Neuronal stem cell (in vitro differentiated cells): ENCODE measurements around the gene SLCO1B3.

ENCODE experiments used
- DNase-seq: peaks from one replicate; pipeline ENCODE4 v3.0.0-alpha.2; 2013; ENCODE audit warnings: low spot score
- H2AFZ ChIP-seq: one replicate; pipeline ENCODE4 v1.6.1; 2013; ENCODE audit warnings: mild to moderate bottlenecking, low read length, inconsistent platforms
- H2AK5ac ChIP-seq: 2 replicates; pipeline ENCODE4 v1.6.1; 2013; ENCODE audit warnings: low read depth, mild to moderate bottlenecking, inconsistent platforms, low read length, moderate library complexity, mixed read lengths
- H2BK120ac ChIP-seq: 2 replicates; pipeline ENCODE4 v1.6.1; 2013; ENCODE audit warnings: low read depth, mild to moderate bottlenecking, inconsistent platforms, low read length, moderate library complexity, mixed read lengths
- H2BK12ac ChIP-seq: one replicate; pipeline ENCODE4 v1.6.1; 2013; ENCODE audit warnings: low read length, inconsistent platforms
- H2BK15ac ChIP-seq: 2 replicates; pipeline ENCODE4 v1.6.1; 2013; ENCODE audit warnings: mild to moderate bottlenecking, low read length, inconsistent platforms, mixed read lengths
- H2BK5ac ChIP-seq: one replicate; pipeline ENCODE4 v1.6.1; 2013; ENCODE audit warnings: inconsistent platforms, mild to moderate bottlenecking, low read length, moderate library complexity
- H3K14ac ChIP-seq: one replicate; pipeline ENCODE4 v1.6.1; 2013; ENCODE audit warnings: low read length, inconsistent platforms
- H3K18ac ChIP-seq: 2 replicates; pipeline ENCODE4 v1.6.1; 2013; ENCODE audit warnings: low read length, inconsistent platforms
- H3K23ac ChIP-seq: 2 replicates; pipeline ENCODE4 v1.6.1; 2013; ENCODE audit warnings: low read depth, mild to moderate bottlenecking, mixed read lengths, low read length, inconsistent platforms; ENCODE audit not compliant: poor library complexity
- H3K27ac ChIP-seq: replicated peaks from 3 replicates; pipeline ENCODE4 v1.5.1; 2013; ENCODE audit warnings: low read length, inconsistent platforms
- H3K27me3 ChIP-seq, 3 experiments: 2 replicates each; pipeline ENCODE4 v1.6.1; 2013; ENCODE audit warnings: low read length in 3 of 3, mild to moderate bottlenecking in 2 of 3, inconsistent platforms in 1 of 3, low read depth in 1 of 3, mixed read lengths in 1 of 3, moderate library complexity in 1 of 3; ENCODE audit not compliant: control insufficient read depth in 3 of 3, insufficient read depth in 3 of 3
- H3K36me3 ChIP-seq, 2 donors: replicated peaks in 1 of 2; 2 replicates each; pipeline ENCODE4 v1.6.1; 2013; ENCODE audit warnings: low read length in 2 of 2; ENCODE audit not compliant: control insufficient read depth in 2 of 2, insufficient read depth in 2 of 2
- H3K4ac ChIP-seq: 2 replicates; pipeline ENCODE4 v1.6.1; 2013; ENCODE audit warnings: inconsistent platforms, mild to moderate bottlenecking, low read length, moderate library complexity
- H3K4me1 ChIP-seq, 2 donors: 1 replicate in 1 of 2; 2 replicates in 1 of 2; pipeline ENCODE4 v1.6.1; 2013; ENCODE audit warnings: low read length in 2 of 2, low read depth in 1 of 2; ENCODE audit not compliant: control insufficient read depth in 2 of 2, insufficient read depth in 1 of 2
- H3K4me2 ChIP-seq: one replicate; pipeline ENCODE4 v1.6.1; 2013; ENCODE audit warnings: mild to moderate bottlenecking, low read length, inconsistent platforms; ENCODE audit not compliant: insufficient read depth, poor library complexity, severe bottlenecking
- H3K4me3 ChIP-seq, 2 donors: 2 replicates each; pipeline ENCODE4 v1.5.1; 2013; ENCODE audit warnings: low read length in 2 of 2, mild to moderate bottlenecking in 2 of 2, inconsistent platforms in 1 of 2, moderate library complexity in 1 of 2
- H3K79me1 ChIP-seq: one replicate; pipeline ENCODE4 v1.6.1; 2013; ENCODE audit warnings: low read depth, mild to moderate bottlenecking, inconsistent platforms, low read length, moderate library complexity
- H3K9ac ChIP-seq: one replicate; pipeline ENCODE4 v1.6.1; 2013; ENCODE audit warnings: mild to moderate bottlenecking, low read depth, low read length, inconsistent platforms; ENCODE audit not compliant: poor library complexity
- H3K9me3 ChIP-seq, 2 donors: replicated peaks in 1 of 2; 2 replicates each; pipeline versions ENCODE3 to v1.6.1; 2013; ENCODE audit warnings: low read length in 2 of 2, mild to moderate bottlenecking in 2 of 2, inconsistent platforms in 1 of 2, low read depth in 1 of 2, mixed read lengths in 1 of 2, moderate library complexity in 1 of 2; ENCODE audit not compliant: control insufficient read depth in 2 of 2, insufficient read depth in 1 of 2
- H4K8ac ChIP-seq: one replicate; pipeline ENCODE4 v1.6.1; 2013; ENCODE audit warnings: low read depth, mild to moderate bottlenecking, inconsistent platforms, low read length, moderate library complexity
- H4K91ac ChIP-seq: one replicate; pipeline ENCODE4 v1.6.1; 2013; ENCODE audit warnings: low read length, low read depth, mild to moderate bottlenecking, inconsistent platforms; ENCODE audit not compliant: poor library complexity
- WGBS, 2 donors: extraction: QIAGEN DNeasy Blood & Tissue Kit; methylation state at CpG; one replicate each; pipeline ENCODE4 v1.1.7; 2013; ENCODE audit warnings: missing lambda C conversion rate in 2 of 2, mixed read lengths in 1 of 2; ENCODE audit not compliant: insufficient read length in 2 of 2, insufficient replicate concordance in 1 of 2; ENCODE audit errors: extremely low coverage in 2 of 2; 5-methylcytosine and 5-hydroxymethylcytosine counted together

The SLCO1B3 gene

DNA sequence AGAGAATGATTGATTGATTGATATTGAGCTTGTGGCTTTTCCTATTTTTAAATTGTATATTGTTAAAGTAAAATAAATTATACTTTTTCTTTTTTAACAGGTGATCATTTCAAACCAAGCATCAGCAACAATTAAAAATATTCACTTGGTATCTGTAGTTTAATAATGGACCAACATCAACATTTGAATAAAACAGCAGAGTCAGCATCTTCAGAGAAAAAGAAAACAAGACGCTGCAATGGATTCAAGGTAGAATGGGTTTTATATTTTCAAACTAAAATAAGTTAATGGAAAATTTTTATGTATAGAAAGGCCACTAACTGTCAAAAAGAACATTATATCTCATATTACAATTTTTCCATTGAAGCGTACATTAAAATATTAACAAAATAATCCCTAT, 5.1 kb downstream of the SLCO1B3 start:
- no peak overlapping the region for H3K27ac ChIP-seq
- H4K8ac ChIP-seq = no peak overlapping the region
- H3K4me3 ChIP-seq = no peak overlapping the region
- no peak overlapping the region for H2AK5ac ChIP-seq
- no peak overlapping the region for H2BK120ac ChIP-seq
- no peak overlapping the region for H3K9ac ChIP-seq
- no peaks in the 10 kb centered on the region for H3K36me3 ChIP-seq
- no peaks in the 10 kb centered on the region for H3K27me3 ChIP-seq
- WGBS, 2 donors = no CpG with 5 or more reads among the region's 2 CpGs
- H3K79me1 ChIP-seq = no peaks in the 10 kb centered on the region
- H2AFZ ChIP-seq = no peak overlapping the region
- no peak overlapping the region for H3K23ac ChIP-seq
- DNase-seq = no peak
- H2BK12ac ChIP-seq = no peak overlapping the region
- no peaks in the 10 kb centered on the region for H3K9me3 ChIP-seq
- no peak overlapping the region for H3K18ac ChIP-seq
- no peak overlapping the region for H3K4me2 ChIP-seq
- H4K91ac ChIP-seq = no peak overlapping the region
- H3K4ac ChIP-seq = no peak overlapping the region
- H2BK5ac ChIP-seq = no peak overlapping the region
- no peak overlapping the region for H3K14ac ChIP-seq
- H3K4me1 ChIP-seq = no peaks in the 10 kb centered on the region
- H2BK15ac ChIP-seq = no peak overlapping the region

DNA sequence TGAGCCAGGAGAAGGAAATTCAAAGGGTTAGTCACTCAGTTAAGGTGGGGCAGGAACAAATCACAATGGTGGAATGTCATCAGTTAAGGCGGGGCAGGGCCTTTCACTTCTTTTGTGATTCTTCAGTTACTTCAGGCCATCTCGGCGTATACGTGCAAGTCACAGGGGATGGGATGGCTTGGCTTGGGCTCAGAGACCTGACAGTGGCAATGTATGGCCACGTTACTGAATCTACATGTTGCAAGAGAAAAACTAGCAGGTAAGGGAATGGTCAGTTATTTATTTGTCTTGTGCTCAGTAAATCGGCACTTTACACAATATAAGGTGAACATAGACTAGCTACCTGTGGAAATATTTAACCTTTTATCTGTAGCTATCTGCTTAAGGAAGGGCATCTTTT, 11.9 kb downstream of the SLCO1B3 start:
- no CpG with 5 or more reads among the region's 6 CpGs for WGBS, 2 donors
- Histone ChIP-seq H2BK5ac (no peak overlapping the region), H2AK5ac (no peak overlapping the region), H3K36me3 (no peaks in the 10 kb centered on the region), H3K27me3 (no peaks in the 10 kb centered on the region), H3K14ac (no peak overlapping the region), H3K4me2 (no peak overlapping the region), H3K18ac (no peak overlapping the region), H3K9me3 (no peaks in the 10 kb centered on the region), H3K4me1 (no peaks in the 10 kb centered on the region), H3K4me3 (no peak overlapping the region), H3K79me1 (no peaks in the 10 kb centered on the region), H4K91ac (no peak overlapping the region), H3K9ac (no peak overlapping the region), H2AFZ (no peak overlapping the region), H3K23ac (no peak overlapping the region), H2BK15ac (no peak overlapping the region), H3K4ac (no peak overlapping the region), H3K27ac (no peak overlapping the region), H4K8ac (no peak overlapping the region), H2BK12ac (no peak overlapping the region), H2BK120ac (no peak overlapping the region)
- no peak for DNase-seq

DNA sequence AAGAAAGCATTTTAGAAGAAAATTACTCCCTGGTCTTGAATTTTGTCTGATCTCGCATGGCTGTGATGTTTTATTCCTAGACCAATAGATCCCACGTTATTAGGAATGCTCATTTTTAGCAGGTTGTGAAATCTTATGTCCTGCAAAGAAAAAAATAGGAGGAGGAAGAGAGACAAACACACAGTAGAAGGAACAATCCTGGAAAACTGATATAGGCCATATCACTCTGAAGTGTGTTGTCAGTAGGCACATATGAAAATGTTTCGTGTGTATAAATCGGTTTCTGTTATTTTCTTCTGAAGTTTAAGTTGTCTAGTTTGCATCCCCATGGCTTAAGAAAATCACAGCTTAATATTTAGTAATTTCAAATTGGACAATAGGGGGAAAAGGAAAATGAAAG, 12.4 kb downstream of the SLCO1B3 start:
- DNase-seq = no peak
- H2BK12ac ChIP-seq = no peak overlapping the region
- H3K4ac ChIP-seq = no peak overlapping the region
- H3K36me3 ChIP-seq = no peaks in the 10 kb centered on the region
- no peak overlapping the region for H2AK5ac ChIP-seq
- H2BK15ac ChIP-seq = no peak overlapping the region
- no peak overlapping the region for H2BK5ac ChIP-seq
- no peak overlapping the region for H3K9ac ChIP-seq
- H3K18ac ChIP-seq = no peak overlapping the region
- H3K4me2 ChIP-seq = no peak overlapping the region
- no peak overlapping the region for H2BK120ac ChIP-seq
- H3K4me1 ChIP-seq = no peaks in the 10 kb centered on the region
- no peak overlapping the region for H3K27ac ChIP-seq
- no peak overlapping the region for H2AFZ ChIP-seq
- H4K91ac ChIP-seq = no peak overlapping the region
- no CpG with 5 or more reads among the region's 4 CpGs for WGBS, 2 donors
- no peak overlapping the region for H3K4me3 ChIP-seq
- H3K14ac ChIP-seq = no peak overlapping the region
- H3K79me1 ChIP-seq = no peaks in the 10 kb centered on the region
- H3K9me3 ChIP-seq = no peaks in the 10 kb centered on the region
- H3K27me3 ChIP-seq = no peaks in the 10 kb centered on the region
- H3K23ac ChIP-seq = no peak overlapping the region
- no peak overlapping the region for H4K8ac ChIP-seq

DNA sequence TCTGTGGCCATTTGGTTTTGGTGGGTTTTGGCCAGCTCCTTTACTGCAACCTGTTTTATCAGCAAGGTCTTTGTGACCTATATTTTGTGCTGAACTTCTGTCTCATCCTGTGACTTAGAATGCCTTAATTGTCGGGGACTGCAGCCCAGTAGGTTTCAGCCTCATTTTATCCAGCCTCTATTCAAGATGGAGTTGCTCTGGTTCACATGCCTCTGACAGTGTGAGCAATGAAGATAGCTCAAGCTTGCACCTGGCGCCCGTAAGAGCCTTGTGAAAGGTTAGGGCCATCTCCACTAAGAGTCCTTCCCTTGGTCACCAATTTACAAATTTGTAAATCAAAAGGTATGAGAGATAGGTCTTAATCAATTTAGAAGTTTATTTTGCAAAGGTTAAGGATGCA, 19.4 kb downstream of the SLCO1B3 start:
- Histone ChIP-seq H2BK5ac (no peak overlapping the region), H3K14ac (no peak overlapping the region), H3K4me1 (no peaks in the 10 kb centered on the region), H2BK15ac (no peak overlapping the region), H3K4me2 (no peak overlapping the region), H3K79me1 (no peaks in the 10 kb centered on the region), H2BK12ac (no peak overlapping the region), H3K4ac (no peak overlapping the region), H3K36me3 (no peaks in the 10 kb centered on the region), H3K23ac (no peak overlapping the region), H3K4me3 (no peak overlapping the region), H4K91ac (no peak overlapping the region), H4K8ac (no peak overlapping the region), H2AFZ (no peak overlapping the region), H3K27me3 (no peaks in the 10 kb centered on the region), H3K27ac (no peak overlapping the region), H2BK120ac (no peak overlapping the region), H3K9ac (no peak overlapping the region), H2AK5ac (no peak overlapping the region), H3K9me3 (no peaks in the 10 kb centered on the region), H3K18ac (no peak overlapping the region)
- no peak for DNase-seq
- WGBS, 2 donors = no CpG with 5 or more reads among the region's 3 CpGs
